C4-2B (cell line): ENCODE data around the gene SSBP2.

Source experiments
- ZFX ChIP-seq: fragments of 450-650 bp; IDR thresholded peaks from 2 replicates; pipeline ENCODE4 v1.6.1; 2017
- TF ChIP-seq, protein P1 (sequence below): fragments of 450-650 bp; conservative IDR thresholded peaks from 2 replicates; pipeline ENCODE4 v1.5.1; 2017; ENCODE audit warnings: mild to moderate bottlenecking

DNA sequence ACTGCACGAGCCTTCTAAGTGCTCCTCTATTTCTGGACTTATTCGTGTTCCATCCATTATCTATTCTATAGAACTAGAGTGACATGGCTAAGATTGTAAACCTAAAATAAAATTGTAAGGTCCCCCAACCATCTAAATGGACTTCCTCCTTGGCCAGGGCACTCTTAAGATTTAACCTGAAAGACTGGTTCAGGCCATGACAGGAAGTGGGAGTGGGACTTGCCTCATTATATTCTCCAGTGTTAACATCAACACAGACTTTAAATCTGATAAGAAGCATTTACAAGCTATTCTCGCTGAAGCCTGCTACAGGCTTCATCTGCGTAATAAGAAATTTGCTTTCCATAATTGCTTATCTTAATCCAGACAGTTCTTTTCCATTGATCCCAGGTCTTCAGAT lies 117.0 kb downstream of the SSBP2 start:
- TF ChIP-seq, protein P1, sequence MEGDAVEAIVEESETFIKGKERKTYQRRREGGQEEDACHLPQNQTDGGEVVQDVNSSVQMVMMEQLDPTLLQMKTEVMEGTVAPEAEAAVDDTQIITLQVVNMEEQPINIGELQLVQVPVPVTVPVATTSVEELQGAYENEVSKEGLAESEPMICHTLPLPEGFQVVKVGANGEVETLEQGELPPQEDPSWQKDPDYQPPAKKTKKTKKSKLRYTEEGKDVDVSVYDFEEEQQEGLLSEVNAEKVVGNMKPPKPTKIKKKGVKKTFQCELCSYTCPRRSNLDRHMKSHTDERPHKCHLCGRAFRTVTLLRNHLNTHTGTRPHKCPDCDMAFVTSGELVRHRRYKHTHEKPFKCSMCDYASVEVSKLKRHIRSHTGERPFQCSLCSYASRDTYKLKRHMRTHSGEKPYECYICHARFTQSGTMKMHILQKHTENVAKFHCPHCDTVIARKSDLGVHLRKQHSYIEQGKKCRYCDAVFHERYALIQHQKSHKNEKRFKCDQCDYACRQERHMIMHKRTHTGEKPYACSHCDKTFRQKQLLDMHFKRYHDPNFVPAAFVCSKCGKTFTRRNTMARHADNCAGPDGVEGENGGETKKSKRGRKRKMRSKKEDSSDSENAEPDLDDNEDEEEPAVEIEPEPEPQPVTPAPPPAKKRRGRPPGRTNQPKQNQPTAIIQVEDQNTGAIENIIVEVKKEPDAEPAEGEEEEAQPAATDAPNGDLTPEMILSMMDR = no peak
- TF ChIP-seq ZFX = no peak
